OCI-LY3 (cell line): ENCODE measurements around the gene SPPL3.

Experiments used
- H2AFZ ChIP-seq: fragments of 200-600, 300-600 bp; shearing (Covaris generic); 2 replicates; pipeline ENCODE4 v1.6.0; 2014; ENCODE audit warnings: antibody characterized with exemption, low read depth, low read length
- H3K27ac ChIP-seq: fragments of 200-600, 300-600 bp; sonication (generic); 2 replicates; pipeline ENCODE4 v1.5.1; 2014; ENCODE audit warnings: mild to moderate bottlenecking, low read length, moderate library complexity, mixed read lengths
- H3K27me3 ChIP-seq: fragments of 200-600, 300-600 bp; sonication (generic); 2 replicates; pipeline ENCODE4 v1.6.1; 2014; ENCODE audit warnings: low read depth, low read length, mixed read lengths
- H3K36me3 ChIP-seq: fragments of 200-600, 300-600 bp; sonication (generic); replicated peaks from 2 replicates; pipeline ENCODE3; 2014; ENCODE audit warnings: low read depth, low read length, mixed read lengths
- H3K4me1 ChIP-seq: fragments of 300-600, 200-600 bp; sonication (generic); 2 replicates; pipeline ENCODE4 v1.6.1; 2014; ENCODE audit warnings: low read length, mixed read lengths
- H3K4me2 ChIP-seq: fragments of 200-600, 300-600 bp; sonication (generic); 2 replicates; pipeline ENCODE4 v1.6.1; 2014; ENCODE audit warnings: low read length, mixed read lengths
- H3K4me3 ChIP-seq: fragments of 300-600, 200-600 bp; sonication (generic); 2 replicates; pipeline ENCODE4 v1.5.1; 2014; ENCODE audit warnings: antibody characterized with exemption, mild to moderate bottlenecking, low read length, moderate library complexity
- H3K79me2 ChIP-seq: fragments of 300-600, 200-600 bp; shearing (Covaris generic); 2 replicates; pipeline ENCODE4 v1.6.1; 2014; ENCODE audit warnings: mild to moderate bottlenecking, low read length, mixed read lengths
- H3K9ac ChIP-seq: fragments of 300-600, 200-600 bp; shearing (Covaris generic); 2 replicates; pipeline ENCODE4 v1.6.0; 2014; ENCODE audit warnings: mild to moderate bottlenecking, low read length, moderate library complexity
- H3K9me3 ChIP-seq: fragments of 200-600, 300-600 bp; shearing (Covaris generic); 2 replicates; pipeline ENCODE4 v1.6.1; 2014; ENCODE audit warnings: low read length, mixed read lengths; ENCODE audit not compliant: insufficient read depth
- H4K20me1 ChIP-seq: fragments of 200-600, 300-600 bp; sonication (generic); 2 replicates; pipeline ENCODE4 v1.6.1; 2016; ENCODE audit warnings: low read length, mixed read lengths; ENCODE audit not compliant: insufficient read depth
- CTCF ChIP-seq: fragments of 200-600, 300-600 bp; sonication (generic); IDR thresholded peaks from 2 replicates; pipeline ENCODE4 v1.5.1; 2014; ENCODE audit warnings: antibody characterized with exemption, low read length, low read depth
- EZH2phosphoT487 ChIP-seq: fragments of 200-600 bp; shearing (Covaris generic); IDR thresholded peaks from 2 replicates; pipeline ENCODE4 v1.6.1; 2018; ENCODE audit warnings: antibody characterized with exemption, mixed run types, low read depth

SPPL3 gene

GRCh38 chr12:120866108-120866507 lies 38.0 kb downstream of the SPPL3 start:
- H4K20me1 ChIP-seq = peaks cover 30% of the 10 kb centered on the region

GRCh38 chr12:120865098-120865497 lies 39.1 kb downstream of the SPPL3 start:
- no peaks in the 10 kb centered on the region for H3K9me3 ChIP-seq
- H3K4me3 ChIP-seq = no peak overlapping the region
- peaks cover 30% of the 10 kb centered on the region for H4K20me1 ChIP-seq
- H3K27me3 ChIP-seq = no peaks in the 10 kb centered on the region
- H3K4me2 ChIP-seq = no peak overlapping the region
- H3K4me1 ChIP-seq = peaks cover 17% of the 10 kb centered on the region
- no peaks in the 10 kb centered on the region for H3K36me3 ChIP-seq
- no peak overlapping the region for H3K27ac ChIP-seq
- H3K9ac ChIP-seq = no peak overlapping the region
- no peak overlapping the region for H2AFZ ChIP-seq
- no peak for TF ChIP-seq CTCF
- TF ChIP-seq EZH2phosphoT487 = no peak
- peaks cover 72% of the 10 kb centered on the region for H3K79me2 ChIP-seq

More at GRCh38 chr12:120866108-120866507, 38.0 kb downstream of the SPPL3 start:
- TF ChIP-seq CTCF (no peak), EZH2phosphoT487 (no peak)
- H3K9ac ChIP-seq = no peak overlapping the region
- H3K79me2 ChIP-seq = peaks cover 79% of the 10 kb centered on the region
- H3K4me3 ChIP-seq = no peak overlapping the region
- H2AFZ ChIP-seq = no peak overlapping the region
- H3K27ac ChIP-seq = no peak overlapping the region
- no peaks in the 10 kb centered on the region for H3K27me3 ChIP-seq
- H3K36me3 ChIP-seq = no peaks in the 10 kb centered on the region
- peaks cover 17% of the 10 kb centered on the region for H3K4me1 ChIP-seq
- H3K9me3 ChIP-seq = no peaks in the 10 kb centered on the region
- no peak overlapping the region for H3K4me2 ChIP-seq

GRCh38 chr12:120862664-120863063 lies 41.5 kb downstream of the SPPL3 start:
- TF ChIP-seq EZH2phosphoT487 (no peak), CTCF (no peak)
- H3K36me3 ChIP-seq = no peaks in the 10 kb centered on the region
- no peaks in the 10 kb centered on the region for H3K9me3 ChIP-seq
- H3K27me3 ChIP-seq = no peaks in the 10 kb centered on the region
- no peak overlapping the region for H3K9ac ChIP-seq
- H3K4me3 ChIP-seq = no peak overlapping the region
- H2AFZ ChIP-seq = no peak overlapping the region
- peaks cover 20% of the 10 kb centered on the region for H4K20me1 ChIP-seq
- peaks cover 34% of the 10 kb centered on the region for H3K4me1 ChIP-seq
- H3K79me2 ChIP-seq = peaks cover 76% of the 10 kb centered on the region
- H3K27ac ChIP-seq = no peak overlapping the region
- H3K4me2 ChIP-seq = no peak overlapping the region

GRCh38 chr12:120861074-120861795 lies 42.9 kb downstream of the SPPL3 start:
- Histone ChIP-seq H3K27ac (no peak overlapping the region), H4K20me1 (peaks cover 15% of the 10 kb centered on the region; the same call in 1 of the 2 replicates), H3K9me3 (no peaks in the 10 kb centered on the region), H3K79me2 (peaks cover 80% of the 10 kb centered on the region), H3K27me3 (no peaks in the 10 kb centered on the region), H2AFZ (no peak overlapping the region), H3K36me3 (no peaks in the 10 kb centered on the region), H3K4me1 (peaks cover 38% of the 10 kb centered on the region), H3K4me2 (no peak overlapping the region), H3K4me3 (no peak overlapping the region), H3K9ac (no peak overlapping the region)
- TF ChIP-seq CTCF (no peak), EZH2phosphoT487 (no peak)
